ENCODE results near the gene METAP1D. TPM values are rescaled to one million over a fixed set of nuclear protein-coding genes. Genes with fewer than 3 reads are reported as not detected.
"Not testable (repeated sequence)": the region's sequence is repeated elsewhere in the genome, so short reads cannot be mapped to it uniquely, and the experiment has no call there.

The METAP1D gene
- polyA plus RNA-seq, 3 donors: 4.6 to 7.5 (median 6.7) TPM

DNA sequence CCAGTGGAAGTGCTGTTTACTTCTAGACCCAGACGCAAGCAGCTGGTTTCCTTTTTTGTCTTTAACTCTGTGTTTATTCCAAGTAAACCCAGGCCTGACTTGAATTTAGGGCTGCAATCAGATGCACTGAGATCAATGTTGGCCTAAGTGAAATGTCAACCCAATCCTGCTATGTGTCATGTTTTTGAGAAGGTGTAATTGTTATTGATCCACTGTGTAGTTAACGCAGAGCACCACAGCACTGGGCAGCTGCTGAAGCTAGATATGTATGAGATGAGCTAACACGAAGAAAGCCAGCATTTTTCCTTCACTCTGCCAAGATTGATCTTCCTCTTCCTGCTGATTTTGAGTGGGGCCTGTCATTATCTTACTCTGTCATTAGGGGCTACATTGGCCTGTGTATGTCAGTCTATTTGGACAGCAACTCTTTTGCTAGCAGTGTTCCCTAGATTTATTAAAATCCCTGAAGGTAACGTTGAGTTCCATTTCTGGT is 66.7 kb downstream of the METAP1D start:
- WGBS, 3 donors: 86 to 90% (median 90%) methylated on average over 4 of the region's 4 CpGs
- H3K27ac ChIP-seq (ENCODE audit: low read depth, low read length): no peak overlapping the region

DNA sequence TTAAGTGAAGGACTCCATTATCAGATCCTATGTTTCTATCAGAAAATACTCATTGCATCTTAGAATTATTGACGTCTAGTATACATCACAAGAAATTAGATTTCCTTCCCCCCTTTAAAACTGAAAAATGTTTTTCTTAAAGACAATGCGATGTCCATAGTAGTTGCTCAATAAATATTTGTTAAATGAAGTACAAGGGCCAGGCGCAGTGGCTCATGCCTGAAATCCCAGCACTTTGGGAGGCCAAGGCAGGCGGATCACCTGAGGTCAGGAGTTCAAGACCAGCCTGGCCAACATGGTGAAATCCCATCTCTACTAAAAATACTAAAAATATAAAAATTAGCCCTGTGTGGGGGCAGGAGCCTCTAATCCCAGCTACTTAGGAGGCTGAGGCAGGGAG is 68.2 kb downstream of the METAP1D start:
- not testable (repeated sequence) for H3K27ac ChIP-seq (ENCODE audit: low read depth, low read length)
- 96 to 97% (median 97%) methylated on average over 4 of the region's 4 CpGs for WGBS, 3 donors

DNA sequence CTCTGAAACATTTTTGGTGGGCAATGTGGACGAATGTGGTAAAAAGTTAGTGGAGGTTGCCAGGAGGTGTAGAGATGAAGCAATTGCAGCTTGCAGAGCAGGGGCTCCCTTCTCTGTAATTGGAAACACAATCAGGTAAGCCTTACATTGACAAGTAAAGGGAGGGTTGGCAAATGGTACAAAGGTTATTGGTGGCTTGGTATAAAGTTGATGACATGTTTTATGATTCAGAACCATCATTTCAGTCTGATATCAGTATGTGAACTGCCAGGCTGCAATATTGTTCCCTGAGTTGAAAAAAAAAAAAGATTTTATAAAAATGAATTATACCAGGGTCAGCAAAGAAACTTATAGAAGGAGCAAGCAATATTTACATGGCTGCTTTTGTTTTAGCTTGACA is 71.2 kb downstream of the METAP1D start:
- 83 to 94% (median 91%) methylated on average over 1 of the region's 1 CpG for WGBS, 3 donors
- H3K27ac ChIP-seq (ENCODE audit: low read depth, low read length): no peak overlapping the region

DNA sequence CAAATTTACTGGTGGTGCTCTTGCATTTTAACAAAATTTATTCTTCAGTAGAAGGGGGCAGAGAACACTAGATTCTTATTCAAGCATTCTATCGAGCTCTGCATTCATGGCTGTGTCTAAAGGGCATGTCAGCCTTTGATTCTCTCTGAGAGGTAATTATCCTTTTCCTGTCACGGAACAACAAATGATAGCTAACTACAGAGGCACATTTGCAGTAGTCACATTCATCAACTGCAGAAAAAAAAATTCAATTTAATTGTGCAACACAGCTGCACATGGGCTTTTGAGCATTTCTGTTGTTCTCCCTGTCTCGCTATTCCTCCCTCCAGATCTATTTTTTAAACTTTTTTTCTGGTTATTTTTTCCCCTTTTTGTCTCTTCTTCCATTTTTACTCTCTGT is 72.5 kb downstream of the METAP1D start:
- WGBS, 3 donors: 92 to 96% (median 93%) methylated on average over 3 of the region's 3 CpGs
- no peak overlapping the region for H3K27ac ChIP-seq (ENCODE audit: low read depth, low read length)

DNA sequence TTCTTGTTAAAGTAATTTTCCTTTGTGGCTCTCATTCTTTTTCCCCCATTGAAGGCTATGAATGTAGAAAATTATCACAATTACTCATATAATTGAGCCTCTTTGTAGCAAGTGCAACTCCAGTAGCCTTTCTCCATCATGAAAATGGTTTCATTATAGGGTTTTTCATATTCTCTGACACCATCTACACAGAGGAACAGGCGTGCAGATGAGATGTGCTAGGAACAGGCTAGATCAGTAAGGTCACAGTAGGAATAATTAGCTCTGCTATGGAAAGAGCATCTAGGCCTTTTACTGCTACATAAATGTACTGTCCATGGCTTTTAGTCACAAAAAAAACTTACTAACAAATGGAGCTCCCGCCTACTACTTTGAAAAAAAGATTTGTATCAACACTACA is 73.0 kb downstream of the METAP1D start:
- no peak overlapping the region for H3K27ac ChIP-seq (ENCODE audit: low read depth, low read length)
- WGBS, 3 donors: 93 to 98% (median 97%) methylated on average over 2 of the region's 2 CpGs

DNA sequence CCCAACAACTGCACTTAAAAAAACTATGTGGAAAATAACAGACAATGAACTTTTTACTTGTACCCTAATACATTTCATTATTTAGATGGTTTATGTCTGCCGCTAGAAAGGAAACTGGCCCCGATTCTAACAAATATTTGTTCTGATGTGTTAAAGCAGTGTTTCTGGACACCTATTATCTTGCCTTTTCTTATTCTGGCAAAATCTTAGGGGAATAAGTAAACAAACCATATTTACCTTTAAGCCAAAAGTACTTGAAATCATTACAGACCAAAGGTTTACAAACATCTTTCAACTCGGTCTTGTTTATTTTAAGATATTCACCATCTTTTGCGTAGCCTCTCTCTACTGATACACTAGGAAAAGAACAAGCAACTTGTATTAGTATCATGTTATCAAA is 73.8 kb downstream of the METAP1D start:
- H3K27ac ChIP-seq (ENCODE audit: low read depth, low read length): no peak overlapping the region
- 92 to 98% (median 97%) methylated on average over 4 of the region's 4 CpGs for WGBS, 3 donors

DNA sequence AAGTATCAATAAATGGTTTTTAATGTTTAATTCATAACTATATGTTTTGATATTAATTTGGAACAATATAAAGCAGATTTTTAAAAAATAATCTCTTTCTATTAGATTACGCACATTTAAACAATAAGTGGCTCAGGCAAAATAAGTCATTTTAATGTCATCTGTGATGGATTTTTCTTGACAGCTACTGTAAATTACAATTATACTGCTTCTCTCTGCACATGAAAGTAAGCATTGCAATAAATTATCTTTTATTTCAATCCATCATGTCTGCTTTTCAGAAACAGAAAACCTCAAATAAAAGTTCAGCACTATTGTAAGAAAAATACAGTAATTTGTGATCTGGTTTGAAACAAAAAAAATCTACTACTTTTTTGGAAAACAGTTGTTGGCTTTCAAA is 74.5 kb downstream of the METAP1D start:
- WGBS, 3 donors: 93 to 100% (median 98%) methylated on average over 1 of the region's 1 CpG
- no peak overlapping the region for H3K27ac ChIP-seq (ENCODE audit: low read depth, low read length)

DNA sequence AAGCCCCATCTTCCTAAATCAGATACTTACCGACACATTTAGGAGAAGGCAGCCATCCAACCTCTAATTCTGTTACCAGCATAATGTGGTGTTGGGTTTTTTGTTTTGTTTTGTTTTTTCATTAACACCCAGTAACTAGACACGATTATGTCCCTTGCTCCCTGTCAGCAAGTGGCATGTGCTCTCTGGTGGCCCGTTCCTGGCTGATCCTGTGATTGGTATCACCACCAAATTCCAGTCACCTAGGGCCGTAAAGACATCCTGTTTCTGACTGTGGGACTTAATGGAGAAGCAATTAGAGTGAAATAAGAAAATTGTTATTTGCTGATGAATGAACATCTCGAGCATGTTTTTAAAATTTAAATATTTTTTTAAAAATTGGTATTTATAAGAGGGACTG is 79.7 kb downstream of the METAP1D start:
- 86 to 94% (median 89%) methylated on average over 5 of the region's 5 CpGs for WGBS, 3 donors
- no peak overlapping the region for H3K27ac ChIP-seq (ENCODE audit: low read depth, low read length)

DNA sequence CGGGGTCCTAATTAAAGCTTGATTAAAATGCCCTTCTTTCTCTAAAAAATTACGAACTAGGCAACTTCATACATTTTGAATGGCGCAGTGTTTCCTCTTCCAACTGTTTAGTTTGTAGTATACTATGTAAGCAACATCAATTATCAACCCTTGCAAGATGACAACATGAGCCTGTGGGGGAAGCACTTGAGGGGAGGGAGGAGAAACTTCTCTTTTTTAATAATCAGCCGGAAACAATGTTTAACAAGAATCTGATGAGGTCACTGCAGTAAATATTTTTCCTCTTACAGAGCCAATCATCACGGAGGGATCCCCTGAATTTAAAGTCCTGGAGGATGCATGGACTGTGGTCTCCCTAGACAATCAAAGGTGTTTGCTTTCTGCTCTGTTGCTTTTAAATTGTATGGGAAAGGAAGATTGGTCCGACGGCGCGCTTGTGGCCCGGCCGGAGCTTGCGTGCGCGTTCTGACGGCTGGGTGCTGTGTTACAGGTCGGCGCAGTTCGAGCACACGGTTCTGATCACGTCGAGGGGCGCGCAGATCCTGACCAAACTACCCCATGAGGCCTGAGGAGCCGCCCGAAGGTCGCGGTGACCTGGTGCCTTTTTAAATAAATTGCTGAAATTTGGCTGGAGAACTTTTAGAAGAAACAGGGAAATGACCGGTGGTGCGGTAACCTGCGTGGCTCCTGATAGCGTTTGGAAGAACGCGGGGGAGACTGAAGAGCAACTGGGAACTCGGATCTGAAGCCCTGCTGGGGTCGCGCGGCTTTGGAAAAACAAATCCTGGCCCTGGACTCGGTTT is 80.3 kb downstream of the METAP1D start:
- H3K27ac ChIP-seq (ENCODE audit: low read depth, low read length): no peak overlapping the region
- 35 to 42% (median 36%) methylated on average over 38 of the region's 38 CpGs for WGBS, 3 donors

DNA sequence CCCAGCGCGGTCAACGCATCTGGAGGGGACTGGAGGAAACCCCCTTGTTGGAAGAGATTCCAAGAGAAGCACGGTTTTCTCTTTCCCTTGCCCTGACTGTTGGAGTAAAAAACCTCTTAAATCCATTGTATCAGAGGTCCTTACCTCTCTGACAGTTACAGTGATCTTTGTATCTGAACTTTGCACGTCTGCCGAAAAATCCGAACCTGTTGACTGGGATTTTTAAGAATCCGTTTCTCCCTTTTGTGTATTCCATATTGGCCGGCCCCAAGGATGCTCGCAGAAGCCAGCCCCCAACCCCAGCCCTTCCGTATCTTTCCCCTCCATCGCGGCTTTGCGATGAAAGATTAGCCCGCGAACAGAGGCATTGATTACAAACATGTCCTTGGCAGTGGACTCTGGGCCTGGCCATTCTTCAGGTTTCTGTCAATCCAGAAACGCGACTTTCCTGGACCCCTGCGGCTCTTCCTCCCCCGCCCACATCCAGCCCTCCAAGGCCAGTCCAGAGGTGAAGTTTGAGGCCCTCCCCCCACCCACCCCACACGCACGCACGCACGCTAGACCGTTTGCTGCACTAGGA is 81.0 kb downstream of the METAP1D start:
- 19 to 32% (median 28%) methylated on average over 25 of the region's 25 CpGs for WGBS, 3 donors

DNA sequence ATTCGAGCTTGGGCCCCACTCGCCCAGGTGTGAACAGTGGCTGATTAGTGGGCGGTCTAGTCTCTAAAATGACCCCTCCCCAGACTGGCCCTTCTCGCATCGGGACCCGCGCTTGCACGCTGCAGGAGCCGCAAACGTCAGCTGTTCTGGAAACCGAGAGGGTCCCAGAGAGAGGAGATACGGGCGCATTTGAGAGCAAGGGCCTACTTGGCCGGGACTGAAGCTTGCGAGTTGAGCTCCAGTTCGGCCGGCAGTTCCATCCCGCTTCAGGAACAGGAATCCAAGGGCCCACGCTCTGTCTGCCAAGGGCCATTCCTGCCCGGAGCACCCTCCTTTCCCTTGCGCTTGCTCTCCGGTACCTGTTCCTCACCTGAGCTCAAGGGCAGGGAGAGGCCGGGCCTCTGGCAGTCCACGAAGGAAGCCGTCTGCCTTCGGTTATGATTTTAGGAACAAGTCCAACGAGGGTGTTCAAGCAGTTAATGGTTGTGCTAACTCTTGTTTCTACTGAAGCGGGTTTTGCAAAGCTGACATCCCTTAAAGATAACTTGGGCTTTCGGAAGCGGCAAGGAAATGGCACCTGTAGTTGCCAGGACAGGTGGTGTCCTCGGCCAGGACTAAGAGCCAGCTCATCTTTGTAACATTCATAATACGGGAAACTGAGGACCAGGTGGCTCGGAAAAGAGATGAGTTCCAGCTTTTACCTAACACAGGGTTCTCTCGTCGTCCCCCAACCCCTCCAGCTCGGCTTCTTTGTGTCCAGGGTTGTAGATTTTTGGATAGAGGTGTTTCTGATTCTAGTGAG is 81.7 kb downstream of the METAP1D start:
- H3K27ac ChIP-seq (ENCODE audit: low read depth, low read length): no peak overlapping the region
- 11 to 19% (median 17%) methylated on average over 36 of the region's 36 CpGs for WGBS, 3 donors

More for the DNA sequence above, 81.0 kb downstream of the METAP1D start:
- H3K27ac ChIP-seq (ENCODE audit: low read depth, low read length): no peak overlapping the region

DNA sequence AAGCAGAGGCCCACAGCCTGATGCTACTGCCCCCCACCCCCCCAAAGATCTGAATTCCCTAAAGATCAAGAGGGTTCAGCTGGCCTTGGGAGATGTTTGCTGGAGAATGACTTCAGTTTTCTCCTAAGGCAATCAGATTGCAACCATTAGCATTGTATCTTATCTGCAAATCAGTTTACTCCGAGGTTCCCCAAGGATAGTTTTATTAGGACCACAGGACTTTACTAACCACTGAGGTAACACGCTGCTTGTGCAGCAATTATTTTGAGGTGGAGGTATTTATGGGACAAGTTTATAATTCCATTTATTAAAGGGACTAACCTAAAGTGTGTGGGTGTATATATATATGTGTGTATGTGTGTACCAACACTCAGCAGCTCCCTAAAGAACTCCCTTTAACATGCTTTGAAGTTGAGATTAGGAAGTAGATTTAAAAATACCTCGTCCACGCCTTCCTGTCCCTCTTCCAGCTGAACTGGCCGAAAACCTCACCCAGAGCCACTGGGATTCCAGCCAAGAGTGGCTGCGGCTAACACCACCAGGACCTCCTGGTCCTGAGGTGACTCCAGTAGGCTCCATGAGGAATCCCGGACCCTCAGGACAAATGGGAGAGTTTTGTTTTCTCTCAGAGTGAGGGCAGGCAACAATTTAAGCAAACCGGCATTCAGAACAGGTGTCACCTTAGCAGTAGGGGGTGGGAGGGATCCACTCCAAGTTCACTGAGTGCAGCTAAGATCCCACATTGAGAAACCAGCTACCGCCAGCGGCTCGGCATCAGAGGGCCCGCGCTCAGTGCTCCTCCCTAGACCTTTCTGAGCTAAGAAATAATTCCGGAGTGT is 82.6 kb downstream of the METAP1D start:
- H3K27ac ChIP-seq (ENCODE audit: low read depth, low read length): no peak overlapping the region
- WGBS, 3 donors: 10 to 13% (median 11%) methylated on average over 14 of the region's 14 CpGs

DNA sequence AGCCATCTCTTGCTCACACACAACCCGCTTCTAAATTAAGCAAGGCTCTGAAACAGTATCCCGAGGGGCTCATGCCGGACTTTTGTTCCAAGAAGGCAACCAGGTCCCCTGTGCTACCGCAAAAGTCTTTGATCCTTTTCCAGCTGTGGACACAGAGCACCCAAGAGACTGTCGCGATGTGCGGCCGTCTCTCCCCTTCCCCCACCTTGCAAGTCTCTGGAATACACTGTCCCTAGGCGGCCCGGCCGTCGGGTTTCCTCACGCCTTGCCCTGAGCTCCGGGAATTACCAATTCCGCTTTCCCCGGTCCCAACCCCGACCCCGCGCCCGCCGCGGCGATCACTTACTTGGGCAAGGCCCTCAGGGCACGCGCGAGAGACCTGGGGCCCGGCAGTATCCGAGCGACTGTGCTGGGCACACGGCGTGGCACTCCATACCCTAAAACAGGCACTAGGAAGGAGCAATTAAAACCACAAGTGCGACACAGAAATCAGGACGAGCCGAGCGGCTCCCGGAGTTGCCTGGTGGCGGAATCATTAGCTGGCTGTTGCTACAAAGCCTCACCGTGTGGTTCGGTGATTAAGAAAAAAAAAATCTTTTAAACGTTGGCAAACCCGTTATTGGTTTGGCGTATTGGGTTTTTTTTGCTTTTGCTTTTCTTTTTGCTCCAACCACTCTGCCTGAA is 83.3 kb downstream of the METAP1D start:
- no peak overlapping the region for H3K27ac ChIP-seq (ENCODE audit: low read depth, low read length)
- WGBS, 3 donors: 9 to 12% (median 11%) methylated on average over 42 of the region's 42 CpGs

DNA sequence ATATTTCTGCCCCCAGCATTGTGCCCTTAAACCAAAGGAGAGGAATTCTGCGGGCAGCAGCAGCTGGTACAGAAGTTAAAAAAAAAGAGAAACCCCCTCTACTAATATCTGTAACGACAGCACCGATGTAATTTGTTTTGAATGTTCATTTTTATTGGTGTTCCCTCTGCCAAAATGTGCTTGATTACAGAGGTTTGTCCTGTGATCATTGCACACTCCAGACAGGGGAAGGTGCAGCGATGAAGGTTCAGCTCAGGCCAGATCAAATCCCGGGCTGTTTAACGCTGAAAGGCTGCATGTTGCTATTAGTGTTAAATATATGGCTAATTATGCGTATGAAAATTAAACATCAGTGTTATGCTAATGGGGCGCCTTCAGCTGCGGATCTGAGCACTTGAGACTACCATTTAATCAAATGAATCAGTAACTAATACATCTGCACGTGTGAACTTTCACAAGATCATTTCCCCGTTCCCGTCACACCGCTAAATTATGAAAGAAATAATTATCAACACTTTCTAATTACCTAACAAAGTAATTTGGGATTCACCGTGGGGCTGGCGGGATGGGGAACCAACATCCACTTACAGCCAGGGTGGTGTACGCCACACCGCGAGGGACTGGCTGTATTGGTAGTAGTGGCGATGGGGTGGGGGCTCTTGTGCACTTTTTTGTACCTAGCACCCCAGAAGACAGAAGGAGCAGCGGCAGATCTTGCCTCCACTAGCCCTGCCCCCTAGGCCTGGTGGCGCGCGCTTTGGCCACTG is 84.1 kb downstream of the METAP1D start:
- H3K27ac ChIP-seq (ENCODE audit: low read depth, low read length): no peak overlapping the region
- 10 to 12% (median 11%) methylated on average over 23 of the region's 23 CpGs for WGBS, 3 donors

DNA sequence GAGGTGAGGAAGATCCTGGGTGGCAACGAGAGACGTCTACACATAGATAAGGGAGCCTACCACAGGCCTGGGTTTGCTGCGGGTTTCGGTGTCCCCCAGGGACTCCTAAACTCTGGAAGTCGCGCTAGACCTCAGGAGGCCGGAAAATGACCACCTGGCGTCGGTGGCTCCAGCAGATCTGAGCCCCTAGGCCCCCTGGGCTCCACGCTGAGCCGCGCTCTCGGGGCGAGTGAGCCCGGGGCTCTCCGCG is 84.6 kb downstream of the METAP1D start:
- 2 to 7% (median 6%) methylated on average over 17 of the region's 17 CpGs for WGBS, 3 donors
- H3K27ac ChIP-seq (ENCODE audit: low read depth, low read length): no peak overlapping the region

DNA sequence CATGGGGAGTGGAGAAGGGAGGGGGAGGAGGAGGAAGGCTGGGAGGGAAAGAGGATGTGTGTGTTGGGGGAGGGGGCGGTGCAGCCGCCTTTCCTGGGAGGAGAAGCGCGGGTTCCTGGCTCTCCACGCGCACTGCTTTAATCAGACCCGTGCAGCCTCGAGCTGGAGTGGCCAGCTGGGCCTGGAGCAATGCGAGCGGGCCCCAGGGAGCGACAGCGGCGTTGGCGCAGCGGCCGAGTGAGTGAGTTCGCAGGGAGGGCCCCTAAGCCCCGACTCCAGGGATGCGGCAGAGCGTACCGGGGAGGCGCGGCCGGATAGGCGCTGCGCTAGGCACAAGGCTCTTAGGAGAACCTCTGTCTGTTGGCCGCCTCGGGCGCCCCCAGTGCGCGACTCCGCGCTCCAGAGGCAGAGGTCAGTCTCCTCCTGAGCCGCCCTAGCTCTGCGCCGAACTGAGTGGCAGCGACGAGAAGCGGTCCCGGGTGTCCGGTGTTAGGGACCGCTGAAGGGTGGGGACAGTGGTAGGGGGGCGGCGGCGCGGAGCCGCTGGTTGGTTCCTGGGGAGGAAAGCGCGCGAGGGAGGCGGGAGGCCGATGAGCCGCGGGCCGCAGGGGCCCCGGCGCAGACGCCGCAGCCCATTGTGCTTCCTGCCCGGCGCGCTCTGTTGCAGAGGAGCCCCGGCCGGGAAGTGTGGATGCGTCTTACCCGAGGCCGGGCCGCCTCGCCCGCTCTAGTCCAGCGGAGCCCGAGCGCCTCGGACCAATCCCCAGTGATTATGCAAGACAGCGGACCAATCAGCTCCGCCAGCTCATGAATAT is 85.1 kb downstream of the METAP1D start:
- H3K27ac ChIP-seq (ENCODE audit: low read depth, low read length): no peak overlapping the region
- WGBS, 3 donors: 1% methylated on average over 74 to 76 of the region's 76 CpGs

All from adipose tissue (tissue), 3 donors.